ENCODE measurements around the gene ATP1A1.
A peak's percentile ranks its signal among the peaks of the same experiment; 100 is the strongest.

The ATP1A1 gene

GRCh38 chr1:116372651-116373430, at the start of gene ATP1A1:
Gene ATP1A1, plus strand, starts transcription at chr1:116373244. Its CDS starts 268 bp downstream, at chr1:116373512.
- peak; percentile 87 to 92 for DNase-seq

- no peak for DNase-seq
Observed at GRCh38 chr1:116323491-116323890, 49.6 kb upstream of the ATP1A1 start.

GRCh38 chr1:116324411-116324810, 48.6 kb upstream of the ATP1A1 start:
- no peak for DNase-seq

- no peak for DNase-seq
Observed at GRCh38 chr1:116325104-116325503, 47.9 kb upstream of the ATP1A1 start.

GRCh38 chr1:116325922-116326321, 47.1 kb upstream of the ATP1A1 start:
- no peak for DNase-seq

GRCh38 chr1:116326486-116326885, 46.6 kb upstream of the ATP1A1 start:
- no peak for DNase-seq

GRCh38 chr1:116328671-116329070, 44.4 kb upstream of the ATP1A1 start:
- DNase-seq: no peak

- DNase-seq: peak; percentile 14 to 30
Observed at GRCh38 chr1:116329524-116330341, 43.3 kb upstream of the ATP1A1 start.

- no peak for DNase-seq
Observed at GRCh38 chr1:116330342-116330652, 42.7 kb upstream of the ATP1A1 start.

- no peak for DNase-seq
Observed at GRCh38 chr1:116330846-116331245, 42.2 kb upstream of the ATP1A1 start.

GRCh38 chr1:116331523-116331922, 41.5 kb upstream of the ATP1A1 start:
- no peak for DNase-seq

- no peak for DNase-seq
Observed at GRCh38 chr1:116332451-116332850, 40.6 kb upstream of the ATP1A1 start.

GRCh38 chr1:116333171-116334014, 39.7 kb upstream of the ATP1A1 start:
- DNase-seq: no peak

- no peak for DNase-seq
Observed at GRCh38 chr1:116334015-116334547, 39.0 kb upstream of the ATP1A1 start.

- DNase-seq: no peak
Observed at GRCh38 chr1:116334868-116335635, 38.0 kb upstream of the ATP1A1 start.

- no peak for DNase-seq
Observed at GRCh38 chr1:116335850-116336624, 37.0 kb upstream of the ATP1A1 start.

GRCh38 chr1:116337398-116337797, 35.6 kb upstream of the ATP1A1 start:
- no peak for DNase-seq

- no peak for DNase-seq
Observed at GRCh38 chr1:116338400-116338799, 34.6 kb upstream of the ATP1A1 start.

- no peak for DNase-seq
Observed at GRCh38 chr1:116340506-116341231, 32.4 kb upstream of the ATP1A1 start.

- no peak for DNase-seq
Observed at GRCh38 chr1:116343019-116343418, 30.0 kb upstream of the ATP1A1 start.

GRCh38 chr1:116345011-116345410, 28.0 kb upstream of the ATP1A1 start:
- DNase-seq: no peak
